BLaER1 (cell line): ENCODE results near the gene ABHD17B.

Experiments used
- H3K27ac ChIP-seq: shearing (Covaris generic); formaldehyde crosslinking; 2 replicates; pipeline ENCODE4 v1.8.1; 2022
- H3K27me3 ChIP-seq: shearing (Covaris generic); formaldehyde crosslinking; 2 replicates; pipeline ENCODE4 v1.8.1; 2022
- H3K36me3 ChIP-seq: shearing (Covaris generic); formaldehyde crosslinking; 2 replicates; pipeline ENCODE4 v1.8.1; 2022
- H3K4me1 ChIP-seq: shearing (Covaris generic); formaldehyde crosslinking; 2 replicates; pipeline ENCODE4 v1.8.1; 2022
- H3K4me2 ChIP-seq: shearing (Covaris generic); formaldehyde crosslinking; 2 replicates; pipeline ENCODE4 v1.8.1; 2022
- H3K4me3 ChIP-seq: shearing (Covaris generic); formaldehyde crosslinking; 2 replicates; pipeline ENCODE4 v1.8.1; 2022
- H3K9ac ChIP-seq: shearing (Covaris generic); formaldehyde crosslinking; 2 replicates; pipeline ENCODE4 v1.8.1; 2022
- H3K9me3 ChIP-seq: shearing (Covaris generic); formaldehyde crosslinking; 2 replicates; pipeline ENCODE4 v1.8.1; 2022
- H4K20me1 ChIP-seq: shearing (Covaris generic); formaldehyde crosslinking; 2 replicates; pipeline ENCODE4 v1.8.1; 2022
- Cebpa-rat ChIP-seq: shearing (Covaris generic); IDR thresholded peaks from 2 replicates; pipeline ENCODE4 v1.8.1; 2022

The ABHD17B gene

GRCh38 chr9:71931166-71931565 lies 20.2 kb upstream of the ABHD17B start:
- TF ChIP-seq Cebpa-rat, result no peak
- no peaks in the 10 kb centered on the region; the same call in 1 of the 2 replicates for H3K9me3 ChIP-seq
- no peak overlapping the region for H3K4me3 ChIP-seq
- peaks cover 17% of the 10 kb centered on the region; the same call in 1 of the 2 replicates for H3K36me3 ChIP-seq
- H4K20me1 ChIP-seq, result peaks cover 19% of the 10 kb centered on the region; the same call in 1 of the 2 replicates
- H3K27me3 ChIP-seq, result no peaks in the 10 kb centered on the region
- H3K4me1 ChIP-seq, result peaks cover 10% of the 10 kb centered on the region
- no peak overlapping the region for H3K27ac ChIP-seq
- no peak overlapping the region for H3K4me2 ChIP-seq
- no peak overlapping the region for H3K9ac ChIP-seq

- TF ChIP-seq Cebpa-rat, result no peak
- H3K27me3 ChIP-seq, result no peaks in the 10 kb centered on the region
- H3K9ac ChIP-seq, result no peak overlapping the region
- H3K4me1 ChIP-seq, result peaks cover 12% of the 10 kb centered on the region
- peaks cover 23% of the 10 kb centered on the region; the same call in 1 of the 2 replicates for H3K36me3 ChIP-seq
- no peak overlapping the region for H3K4me2 ChIP-seq
- no peaks in the 10 kb centered on the region; the same call in 1 of the 2 replicates for H3K9me3 ChIP-seq
- H4K20me1 ChIP-seq, result peaks cover 10% of the 10 kb centered on the region; the same call in 1 of the 2 replicates
- H3K4me3 ChIP-seq, result no peak overlapping the region
- no peak overlapping the region for H3K27ac ChIP-seq
Measured at GRCh38 chr9:71929791-71930440, 18.9 kb upstream of the ABHD17B start.

- no peaks in the 10 kb centered on the region; the same call in 1 of the 2 replicates for H3K9me3 ChIP-seq
- no peak overlapping the region for H3K4me3 ChIP-seq
- H3K9ac ChIP-seq, result no peak overlapping the region
- no peak overlapping the region for H3K4me2 ChIP-seq
- no peak for TF ChIP-seq Cebpa-rat
- no peak overlapping the region for H3K27ac ChIP-seq
- no peaks in the 10 kb centered on the region for H3K27me3 ChIP-seq
- H4K20me1 ChIP-seq, result peaks cover 4% of the 10 kb centered on the region; the same call in 1 of the 2 replicates
- peaks cover 16% of the 10 kb centered on the region for H3K4me1 ChIP-seq
- H3K36me3 ChIP-seq, result peaks cover 23% of the 10 kb centered on the region; the same call in 1 of the 2 replicates
Measured at GRCh38 chr9:71929223-71929622, 18.2 kb upstream of the ABHD17B start.

- no peaks in the 10 kb centered on the region; the same call in 1 of the 2 replicates for H3K9me3 ChIP-seq
- H3K9ac ChIP-seq, result no peak overlapping the region
- no peak overlapping the region for H3K27ac ChIP-seq
- no peaks in the 10 kb centered on the region for H3K27me3 ChIP-seq
- H4K20me1 ChIP-seq, result no peaks in the 10 kb centered on the region; the same call in 1 of the 2 replicates
- H3K4me1 ChIP-seq, result peaks cover 16% of the 10 kb centered on the region
- peaks cover 23% of the 10 kb centered on the region; the same call in 1 of the 2 replicates for H3K36me3 ChIP-seq
- no peak overlapping the region for H3K4me2 ChIP-seq
- TF ChIP-seq Cebpa-rat, result no peak
- no peak overlapping the region for H3K4me3 ChIP-seq
Measured at GRCh38 chr9:71928806-71929205, 17.8 kb upstream of the ABHD17B start.

- Histone ChIP-seq H3K27ac (no peak overlapping the region), H3K9ac (no peak overlapping the region), H3K9me3 (no peaks in the 10 kb centered on the region; the same call in 1 of the 2 replicates), H4K20me1 (no peaks in the 10 kb centered on the region), H3K4me2 (no peak overlapping the region), H3K4me1 (peaks cover 16% of the 10 kb centered on the region), H3K4me3 (no peak overlapping the region), H3K27me3 (no peaks in the 10 kb centered on the region), H3K36me3 (peaks cover 21% of the 10 kb centered on the region; the same call in 1 of the 2 replicates)
- TF ChIP-seq Cebpa-rat, result no peak
Measured at GRCh38 chr9:71928376-71928775, 17.4 kb upstream of the ABHD17B start.

- Histone ChIP-seq H3K36me3 (peaks cover 23% of the 10 kb centered on the region), H3K27ac (no peak overlapping the region), H3K9me3 (no peaks in the 10 kb centered on the region), H3K4me1 (peaks cover 16% of the 10 kb centered on the region), H4K20me1 (no peaks in the 10 kb centered on the region), H3K27me3 (no peaks in the 10 kb centered on the region), H3K4me3 (no peak overlapping the region), H3K4me2 (no peak overlapping the region), H3K9ac (no peak overlapping the region)
- no peak for TF ChIP-seq Cebpa-rat
Measured at GRCh38 chr9:71925834-71926233, 14.8 kb upstream of the ABHD17B start.

- Histone ChIP-seq H3K4me3 (no peak overlapping the region), H3K4me2 (no peak overlapping the region), H3K9me3 (no peaks in the 10 kb centered on the region), H3K27ac (no peak overlapping the region), H3K36me3 (peaks cover 31% of the 10 kb centered on the region), H3K4me1 (peaks cover 12% of the 10 kb centered on the region), H3K27me3 (no peaks in the 10 kb centered on the region), H4K20me1 (no peaks in the 10 kb centered on the region), H3K9ac (no peak overlapping the region)
- no peak for TF ChIP-seq Cebpa-rat
Measured at GRCh38 chr9:71924576-71924975, 13.6 kb upstream of the ABHD17B start.

- H3K9me3 ChIP-seq, result no peaks in the 10 kb centered on the region
- H3K4me2 ChIP-seq, result no peak overlapping the region
- TF ChIP-seq Cebpa-rat, result no peak
- no peak overlapping the region for H3K4me3 ChIP-seq
- H3K4me1 ChIP-seq, result peaks cover 6% of the 10 kb centered on the region; the same call in 1 of the 2 replicates
- H3K9ac ChIP-seq, result no peak overlapping the region
- peaks cover 56% of the 10 kb centered on the region for H3K36me3 ChIP-seq
- H4K20me1 ChIP-seq, result peaks cover 13% of the 10 kb centered on the region; the same call in 1 of the 2 replicates
- no peak overlapping the region for H3K27ac ChIP-seq
- no peaks in the 10 kb centered on the region for H3K27me3 ChIP-seq
Measured at GRCh38 chr9:71921190-71921814, 10.3 kb upstream of the ABHD17B start.

- no peak overlapping the region for H3K9ac ChIP-seq
- no peak overlapping the region for H3K27ac ChIP-seq
- peaks cover 6% of the 10 kb centered on the region; the same call in 1 of the 2 replicates for H3K4me1 ChIP-seq
- H3K36me3 ChIP-seq, result peaks cover 56% of the 10 kb centered on the region
- H3K9me3 ChIP-seq, result no peaks in the 10 kb centered on the region
- no peaks in the 10 kb centered on the region for H3K27me3 ChIP-seq
- peaks cover 13% of the 10 kb centered on the region; the same call in 1 of the 2 replicates for H4K20me1 ChIP-seq
- TF ChIP-seq Cebpa-rat, result no peak
- H3K4me3 ChIP-seq, result no peak overlapping the region
- H3K4me2 ChIP-seq, result no peak overlapping the region
Measured at GRCh38 chr9:71920456-71921189, 9.6 kb upstream of the ABHD17B start.
